Measurements from ENCODE around the gene ADAMTSL3.
A peak's percentile ranks its signal among the peaks of the same experiment; 100 is the strongest.

The ADAMTSL3 gene

DNA sequence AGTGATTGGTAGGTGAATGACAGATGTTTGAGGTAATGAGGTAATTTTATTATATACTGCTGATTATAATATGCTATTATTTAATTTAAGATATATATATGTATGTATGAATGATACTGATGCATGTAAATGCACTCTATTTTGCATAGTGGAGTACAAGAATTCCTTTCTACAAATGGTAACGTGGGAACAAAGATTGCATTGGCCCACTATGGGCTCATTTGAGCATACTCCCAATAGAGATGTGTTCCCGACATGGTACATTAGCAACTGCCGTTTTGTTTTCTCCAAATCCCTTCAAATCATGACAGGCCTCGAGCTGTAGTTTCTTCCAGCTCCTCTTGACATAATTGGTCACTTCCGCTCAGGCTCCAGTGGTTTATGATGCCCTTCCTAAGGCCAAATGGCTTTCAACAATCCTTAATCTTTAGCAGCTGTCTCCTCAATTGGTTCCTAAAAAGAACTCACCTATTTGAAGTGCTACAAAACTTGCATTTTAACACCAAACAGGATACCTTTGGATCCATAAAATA is 266.1 kb downstream of the ADAMTSL3 start:
- Histone ChIP-seq H3K9ac (ENCODE audit: low read length in 5 of 5) (no peak overlapping the region), H3K27me3 (ENCODE audit: control insufficient read depth in 5 of 5, insufficient read depth in 4 of 5, low read length in 5 of 5) (no peaks in the 10 kb centered on the region), H3K27ac (ENCODE audit: low read depth, low read length) (no peak overlapping the region), H3K9me3 (ENCODE audit: control insufficient read depth in 5 of 5, low read length in 5 of 5) (no peaks in the 10 kb centered on the region), H3K4me3 (ENCODE audit: low read depth in 1 of 5, low read length in 5 of 5) (no peak overlapping the region), H3K4me1 (ENCODE audit: control insufficient read depth in 5 of 5, insufficient read depth in 5 of 5, low read length in 5 of 5) (peaks cover 0 to 11% (median 7%) of the 10 kb centered on the region in 5 donors), H3K36me3 (ENCODE audit: control insufficient read depth in 5 of 5, insufficient read depth in 5 of 5, low read length in 5 of 5) (peaks cover 0 to 8% (median 0%) of the 10 kb centered on the region in 5 donors)

DNA sequence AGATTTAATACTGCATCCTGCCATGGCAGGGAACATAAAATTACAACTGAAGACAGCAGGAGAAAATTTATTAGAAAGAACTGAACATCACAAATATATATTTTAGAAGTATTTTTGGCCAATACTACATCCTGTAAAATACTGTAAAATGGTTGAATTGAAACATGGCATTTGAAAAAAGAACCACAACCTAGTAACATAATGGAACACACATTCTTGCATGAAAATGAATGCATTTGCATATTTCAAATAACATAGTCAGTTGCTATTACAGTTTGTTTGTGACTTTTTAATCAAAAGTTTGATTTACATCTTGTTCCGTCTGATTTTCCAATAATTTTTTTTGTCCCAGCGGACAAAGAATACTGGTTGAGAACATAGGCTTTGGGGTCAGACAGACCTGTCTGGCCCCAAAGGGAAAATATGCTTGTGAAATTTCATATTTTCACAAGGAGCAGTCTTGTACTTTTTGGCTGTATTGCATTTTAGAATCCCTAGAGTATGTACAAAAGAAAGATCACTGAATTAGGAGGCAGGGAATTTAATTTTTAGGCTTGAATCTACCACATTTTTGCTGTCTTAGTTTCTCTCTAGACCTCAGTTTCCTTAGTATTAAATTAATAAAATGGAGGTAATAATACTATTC is 268.8 kb downstream of the ADAMTSL3 start:
- peaks cover 0 to 11% (median 7%) of the 10 kb centered on the region in 5 donors for H3K4me1 ChIP-seq (ENCODE audit: control insufficient read depth in 5 of 5, insufficient read depth in 5 of 5, low read length in 5 of 5)
- H3K4me3 ChIP-seq (ENCODE audit: low read depth in 1 of 5, low read length in 5 of 5): no peak overlapping the region
- peak overlapping the region in 1 of 5 donors; percentile 17 for H3K9ac ChIP-seq (ENCODE audit: low read length in 5 of 5)
- no peaks in the 10 kb centered on the region for H3K9me3 ChIP-seq (ENCODE audit: control insufficient read depth in 5 of 5, low read length in 5 of 5)
- H3K36me3 ChIP-seq (ENCODE audit: control insufficient read depth in 5 of 5, insufficient read depth in 5 of 5, low read length in 5 of 5): peaks cover 0 to 10% (median 0%) of the 10 kb centered on the region in 5 donors
- H3K27ac ChIP-seq (ENCODE audit: low read depth, low read length): no peak overlapping the region
- H3K27me3 ChIP-seq (ENCODE audit: control insufficient read depth in 5 of 5, insufficient read depth in 4 of 5, low read length in 5 of 5): no peaks in the 10 kb centered on the region

DNA sequence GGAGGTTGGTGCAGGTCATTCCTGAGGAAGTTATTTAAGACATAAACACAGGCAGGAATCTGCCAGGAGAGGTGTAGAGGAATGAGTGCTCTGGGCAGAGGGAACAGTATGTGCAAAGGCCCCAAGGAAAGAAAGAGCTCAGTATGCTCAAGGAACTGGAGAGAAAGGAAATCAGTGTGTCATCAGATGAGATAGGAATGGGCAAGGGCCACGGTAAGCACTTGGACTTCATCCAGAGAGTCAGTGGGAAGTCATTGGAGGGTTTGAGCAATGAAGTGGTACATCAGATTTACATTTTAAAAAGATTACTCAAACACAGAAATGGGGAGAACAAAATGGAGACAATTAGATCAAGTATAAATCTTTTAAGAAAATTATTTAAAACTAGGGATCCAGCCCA is 272.2 kb downstream of the ADAMTSL3 start:
- H3K27me3 ChIP-seq (ENCODE audit: control insufficient read depth in 5 of 5, insufficient read depth in 4 of 5, low read length in 5 of 5): no peaks in the 10 kb centered on the region
- peaks cover 0 to 10% (median 0%) of the 10 kb centered on the region in 5 donors for H3K36me3 ChIP-seq (ENCODE audit: control insufficient read depth in 5 of 5, insufficient read depth in 5 of 5, low read length in 5 of 5)
- H3K4me1 ChIP-seq (ENCODE audit: control insufficient read depth in 5 of 5, insufficient read depth in 5 of 5, low read length in 5 of 5): peaks cover 0 to 21% (median 7%) of the 10 kb centered on the region in 5 donors
- H3K27ac ChIP-seq (ENCODE audit: low read depth, low read length): no peak overlapping the region
- no peak overlapping the region for H3K9ac ChIP-seq (ENCODE audit: low read length in 5 of 5)
- H3K9me3 ChIP-seq (ENCODE audit: control insufficient read depth in 5 of 5, low read length in 5 of 5): no peaks in the 10 kb centered on the region
- H3K4me3 ChIP-seq (ENCODE audit: low read depth in 1 of 5, low read length in 5 of 5): no peak overlapping the region

DNA sequence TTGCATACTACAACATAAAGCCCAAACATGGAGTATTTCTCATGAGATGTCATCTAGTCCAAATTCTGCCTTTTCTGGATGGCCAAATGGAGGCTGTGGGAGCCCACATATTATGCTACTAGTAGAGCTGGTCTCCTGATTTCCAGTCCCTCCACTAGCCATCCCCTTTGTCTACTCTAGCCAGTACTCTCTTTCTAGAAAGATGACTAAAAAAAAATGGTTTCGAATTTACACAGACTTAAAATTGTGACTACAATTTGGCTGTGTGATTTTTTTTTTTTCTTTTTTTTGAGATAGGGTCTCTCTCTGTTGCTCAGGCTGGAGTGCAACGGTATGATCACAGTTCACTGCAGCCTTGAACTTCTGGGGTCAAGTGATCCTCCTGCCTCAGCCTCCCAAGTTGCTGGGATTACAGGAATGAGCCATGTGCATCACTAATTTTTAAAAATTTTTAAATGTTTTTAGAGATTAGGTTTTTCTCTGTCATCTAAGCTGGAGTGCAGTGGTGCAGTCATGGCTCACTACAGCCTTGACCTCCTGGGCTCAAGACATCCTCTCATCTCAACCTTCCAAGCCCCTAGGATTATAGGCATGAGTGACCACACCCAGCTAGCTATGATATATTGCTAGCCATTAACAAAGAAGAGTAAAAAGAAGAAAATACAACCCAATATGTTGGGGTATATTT is 273.9 kb downstream of the ADAMTSL3 start:
- Histone ChIP-seq H3K9me3 (ENCODE audit: control insufficient read depth in 5 of 5, low read length in 5 of 5) (no peaks in the 10 kb centered on the region), H3K4me3 (ENCODE audit: low read depth in 1 of 5, low read length in 5 of 5) (no peak overlapping the region), H3K36me3 (ENCODE audit: control insufficient read depth in 5 of 5, insufficient read depth in 5 of 5, low read length in 5 of 5) (peaks cover 0 to 10% (median 0%) of the 10 kb centered on the region in 5 donors), H3K4me1 (ENCODE audit: control insufficient read depth in 5 of 5, insufficient read depth in 5 of 5, low read length in 5 of 5) (peaks cover 0 to 18% (median 4%) of the 10 kb centered on the region in 5 donors), H3K27me3 (ENCODE audit: control insufficient read depth in 5 of 5, insufficient read depth in 4 of 5, low read length in 5 of 5) (no peaks in the 10 kb centered on the region), H3K9ac (ENCODE audit: low read length in 5 of 5) (no peak overlapping the region), H3K27ac (ENCODE audit: low read depth, low read length) (no peak overlapping the region)

DNA sequence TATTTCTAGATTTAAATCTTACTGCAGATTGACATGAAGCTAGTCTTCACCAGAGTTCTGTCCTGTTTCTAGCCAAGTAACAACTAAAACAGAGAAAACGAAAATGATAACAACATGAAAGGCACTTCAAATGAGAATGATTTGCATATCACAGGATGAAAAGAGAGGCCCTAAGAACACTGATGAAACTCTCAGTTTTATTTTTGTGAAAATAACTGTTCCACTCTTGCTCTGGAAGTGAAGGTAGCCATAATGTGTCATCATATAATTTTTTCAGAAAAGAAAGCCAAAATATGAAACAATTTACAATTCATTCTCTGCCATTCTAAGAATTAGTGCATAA is 274.4 kb downstream of the ADAMTSL3 start:
- peaks cover 0 to 14% (median 0%) of the 10 kb centered on the region in 5 donors for H3K4me1 ChIP-seq (ENCODE audit: control insufficient read depth in 5 of 5, insufficient read depth in 5 of 5, low read length in 5 of 5)
- H3K4me3 ChIP-seq (ENCODE audit: low read depth in 1 of 5, low read length in 5 of 5): no peak overlapping the region
- H3K27ac ChIP-seq (ENCODE audit: low read depth, low read length): no peak overlapping the region
- no peaks in the 10 kb centered on the region for H3K27me3 ChIP-seq (ENCODE audit: control insufficient read depth in 5 of 5, insufficient read depth in 4 of 5, low read length in 5 of 5)
- peaks cover 0 to 10% (median 0%) of the 10 kb centered on the region in 5 donors for H3K36me3 ChIP-seq (ENCODE audit: control insufficient read depth in 5 of 5, insufficient read depth in 5 of 5, low read length in 5 of 5)
- no peak overlapping the region for H3K9ac ChIP-seq (ENCODE audit: low read length in 5 of 5)
- H3K9me3 ChIP-seq (ENCODE audit: control insufficient read depth in 5 of 5, low read length in 5 of 5): no peaks in the 10 kb centered on the region

DNA sequence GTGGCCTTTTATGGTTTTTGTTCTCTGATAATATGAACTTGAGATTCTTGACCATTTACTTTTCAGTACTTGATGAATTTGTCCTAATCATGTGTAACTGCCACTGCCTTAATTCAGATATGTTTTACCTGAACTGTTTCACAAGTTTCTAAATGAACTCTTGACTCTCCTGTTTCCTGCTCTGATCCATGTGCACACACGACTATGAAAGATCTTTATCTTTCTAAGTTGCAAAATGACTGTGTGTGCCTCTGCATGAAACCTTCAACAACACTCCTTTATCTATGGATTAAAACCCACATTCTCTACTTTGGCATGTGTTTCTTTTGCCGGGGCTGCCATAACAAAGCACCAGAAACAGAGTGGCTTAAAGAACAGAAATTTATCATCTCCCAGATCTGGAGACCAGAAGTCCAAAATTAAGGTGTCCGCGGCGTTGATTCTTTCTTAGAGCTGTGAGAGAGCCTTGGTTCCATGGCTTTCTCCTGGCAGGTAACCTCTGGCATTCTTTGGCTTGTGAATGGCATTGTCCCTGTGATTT is 275.0 kb downstream of the ADAMTSL3 start:
- Histone ChIP-seq H3K36me3 (ENCODE audit: control insufficient read depth in 5 of 5, insufficient read depth in 5 of 5, low read length in 5 of 5) (peaks cover 0 to 8% (median 0%) of the 10 kb centered on the region in 5 donors), H3K4me3 (ENCODE audit: low read depth in 1 of 5, low read length in 5 of 5) (no peak overlapping the region), H3K27ac (ENCODE audit: low read depth, low read length) (no peak overlapping the region), H3K9ac (ENCODE audit: low read length in 5 of 5) (no peak overlapping the region), H3K4me1 (ENCODE audit: control insufficient read depth in 5 of 5, insufficient read depth in 5 of 5, low read length in 5 of 5) (peaks cover 0 to 13% (median 0%) of the 10 kb centered on the region in 5 donors), H3K27me3 (ENCODE audit: control insufficient read depth in 5 of 5, insufficient read depth in 4 of 5, low read length in 5 of 5) (no peaks in the 10 kb centered on the region), H3K9me3 (ENCODE audit: control insufficient read depth in 5 of 5, low read length in 5 of 5) (peaks cover 0 to 5% (median 0%) of the 10 kb centered on the region in 5 donors)

DNA sequence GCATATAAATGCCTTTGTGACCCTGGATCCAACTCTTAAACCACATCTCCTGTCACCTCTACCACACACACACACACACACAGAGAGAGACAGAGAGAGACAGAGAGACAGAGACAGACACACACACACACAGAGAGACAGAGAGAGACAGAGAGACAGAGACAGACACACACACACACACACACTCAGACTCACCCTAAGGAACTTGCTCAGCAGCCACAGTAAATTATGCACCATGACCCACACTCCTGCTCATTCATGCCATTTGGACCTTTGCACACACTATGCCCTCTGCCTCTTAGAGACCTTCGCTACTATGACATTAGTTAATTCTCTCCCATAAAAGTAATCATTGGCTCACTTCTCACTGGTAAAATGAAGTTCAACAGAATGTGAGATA is 275.7 kb downstream of the ADAMTSL3 start:
- no peaks in the 10 kb centered on the region for H3K27me3 ChIP-seq (ENCODE audit: control insufficient read depth in 5 of 5, insufficient read depth in 4 of 5, low read length in 5 of 5)
- peaks cover 0 to 4% (median 0%) of the 10 kb centered on the region in 5 donors for H3K36me3 ChIP-seq (ENCODE audit: control insufficient read depth in 5 of 5, insufficient read depth in 5 of 5, low read length in 5 of 5)
- H3K4me1 ChIP-seq (ENCODE audit: control insufficient read depth in 5 of 5, insufficient read depth in 5 of 5, low read length in 5 of 5): peaks cover 0 to 13% (median 0%) of the 10 kb centered on the region in 5 donors
- H3K4me3 ChIP-seq (ENCODE audit: low read depth in 1 of 5, low read length in 5 of 5): no peak overlapping the region
- no peak overlapping the region for H3K9ac ChIP-seq (ENCODE audit: low read length in 5 of 5)
- no peak overlapping the region for H3K27ac ChIP-seq (ENCODE audit: low read depth, low read length)
- H3K9me3 ChIP-seq (ENCODE audit: control insufficient read depth in 5 of 5, low read length in 5 of 5): peaks cover 0 to 6% (median 0%) of the 10 kb centered on the region in 5 donors

DNA sequence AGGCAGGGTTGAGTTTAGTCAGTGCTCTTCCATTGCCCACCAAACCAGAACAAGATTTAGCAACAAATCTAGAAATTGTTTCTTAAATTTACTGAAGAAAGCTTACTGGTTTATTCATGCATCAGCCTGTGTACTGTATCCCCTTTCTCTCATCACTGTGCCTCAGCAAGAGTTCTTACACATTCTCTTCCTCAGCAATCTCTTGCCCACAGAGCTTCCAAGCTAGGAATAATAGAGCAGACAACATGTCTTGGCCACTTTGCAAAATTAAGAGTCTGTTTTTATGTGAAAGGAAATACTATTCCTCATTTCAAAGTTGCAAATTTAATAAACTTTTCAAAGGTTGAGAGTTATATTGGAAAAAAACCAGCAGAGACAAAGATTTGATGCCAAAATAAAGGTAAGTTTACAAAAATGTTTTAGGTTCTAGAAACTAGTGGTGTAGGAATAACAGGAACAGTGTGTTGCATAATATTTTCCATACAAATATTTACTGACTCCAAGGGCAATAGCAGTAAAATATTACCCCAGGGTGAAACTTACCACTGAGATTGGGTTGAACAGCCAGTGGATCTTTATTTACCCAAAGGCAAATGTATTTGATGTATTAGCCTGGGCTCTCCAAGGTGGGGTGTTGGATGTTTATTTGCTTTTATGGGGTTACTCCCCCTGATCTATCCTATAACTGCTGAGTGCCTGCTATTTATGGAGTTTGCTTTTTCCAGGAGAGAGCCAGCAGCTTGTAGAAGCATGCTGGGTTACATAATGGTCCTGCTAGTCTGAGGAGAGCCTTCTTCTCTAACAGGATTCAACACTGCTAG is 276.7 kb downstream of the ADAMTSL3 start:
- Histone ChIP-seq H3K36me3 (ENCODE audit: control insufficient read depth in 5 of 5, insufficient read depth in 5 of 5, low read length in 5 of 5) (no peaks in the 10 kb centered on the region), H3K4me3 (ENCODE audit: low read depth in 1 of 5, low read length in 5 of 5) (no peak overlapping the region), H3K9me3 (ENCODE audit: control insufficient read depth in 5 of 5, low read length in 5 of 5) (peaks cover 0 to 6% (median 0%) of the 10 kb centered on the region in 5 donors), H3K4me1 (ENCODE audit: control insufficient read depth in 5 of 5, insufficient read depth in 5 of 5, low read length in 5 of 5) (peaks cover 0 to 13% (median 0%) of the 10 kb centered on the region in 5 donors), H3K9ac (ENCODE audit: low read length in 5 of 5) (no peak overlapping the region), H3K27ac (ENCODE audit: low read depth, low read length) (peak overlapping the region; percentile 21), H3K27me3 (ENCODE audit: control insufficient read depth in 5 of 5, insufficient read depth in 4 of 5, low read length in 5 of 5) (no peaks in the 10 kb centered on the region)

DNA sequence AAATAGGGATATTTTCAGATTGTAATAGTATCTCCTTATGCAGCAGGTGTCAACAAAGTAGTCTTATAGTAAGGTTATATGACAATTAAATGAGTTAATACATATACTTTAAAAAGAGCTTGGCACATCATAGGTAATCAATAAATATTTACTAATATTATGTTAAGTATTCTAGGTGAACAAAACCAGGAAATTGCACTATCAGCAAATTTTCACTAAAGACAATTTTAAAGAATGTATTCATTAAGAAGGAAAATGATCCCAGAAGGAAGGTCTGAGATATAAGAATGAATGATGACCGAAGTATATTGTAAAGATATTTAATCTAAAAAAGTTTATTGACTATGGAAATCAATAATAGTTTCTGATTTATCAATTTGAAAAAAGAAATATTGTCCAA is 281.9 kb downstream of the ADAMTSL3 start:
- peaks cover 0 to 6% (median 0%) of the 10 kb centered on the region in 5 donors for H3K4me1 ChIP-seq (ENCODE audit: control insufficient read depth in 5 of 5, insufficient read depth in 5 of 5, low read length in 5 of 5)
- no peak overlapping the region for H3K4me3 ChIP-seq (ENCODE audit: low read depth in 1 of 5, low read length in 5 of 5)
- peaks cover 0 to 6% (median 0%) of the 10 kb centered on the region in 5 donors for H3K9me3 ChIP-seq (ENCODE audit: control insufficient read depth in 5 of 5, low read length in 5 of 5)
- H3K27ac ChIP-seq (ENCODE audit: low read depth, low read length): no peak overlapping the region
- H3K27me3 ChIP-seq (ENCODE audit: control insufficient read depth in 5 of 5, insufficient read depth in 4 of 5, low read length in 5 of 5): no peaks in the 10 kb centered on the region
- no peaks in the 10 kb centered on the region for H3K36me3 ChIP-seq (ENCODE audit: control insufficient read depth in 5 of 5, insufficient read depth in 5 of 5, low read length in 5 of 5)
- H3K9ac ChIP-seq (ENCODE audit: low read length in 5 of 5): no peak overlapping the region

Measured in subcutaneous abdominal adipose tissue (tissue), 5 donors.